GM23338 (cell line): ENCODE results near the gene MYLK3. TPM values are rescaled to one million over a fixed set of nuclear protein-coding genes. Genes with fewer than 3 reads are reported as not detected.

ENCODE experiments used
- ATAC-seq: fragments of 200-7000 bp; cut with Tn5 transposase; 3 replicates; pipeline ENCODE4 v1.9.1; 2020
- DNase-seq: peaks from one replicate; pipeline ENCODE4 v3.0.0-alpha.2; 2015; ENCODE audit warnings: low spot score
- H2AFZ ChIP-seq: fragments of 200-600 bp; sonication (generic); 2 replicates; pipeline ENCODE4 v1.8.0; 2016; ENCODE audit warnings: antibody characterized with exemption, mild to moderate bottlenecking, moderate library complexity
- H3F3A ChIP-seq: fragments of 200-600 bp; sonication (generic); replicated peaks from 2 replicates; pipeline ENCODE4 v1.8.0; 2017; ENCODE audit warnings: antibody characterized with exemption, mixed run types, low read depth
- H3K27ac ChIP-seq: fragments of 200-600 bp; sonication (generic); 2 replicates; pipeline ENCODE4 v1.6.1; 2016; ENCODE audit warnings: low read depth
- H3K27me3 ChIP-seq: fragments of 200-600 bp; sonication (generic); 2 replicates; pipeline ENCODE4 v1.8.0; 2016; ENCODE audit warnings: mild to moderate bottlenecking, mixed run types, moderate library complexity; ENCODE audit not compliant: insufficient read depth
- H3K36me3 ChIP-seq: fragments of 200-600 bp; sonication (generic); 2 replicates; pipeline ENCODE4 v1.8.0; 2016; ENCODE audit warnings: mild to moderate bottlenecking; ENCODE audit not compliant: insufficient read depth
- H3K4me1 ChIP-seq: fragments of 200-600 bp; sonication (generic); 2 replicates; pipeline ENCODE4 v1.8.0; 2016; ENCODE audit warnings: mild to moderate bottlenecking, moderate library complexity; ENCODE audit not compliant: insufficient read depth
- H3K4me2 ChIP-seq: fragments of 200-600 bp; sonication (generic); 2 replicates; pipeline ENCODE4 v1.7.1; 2017; ENCODE audit warnings: mixed run types
- H3K4me3 ChIP-seq: fragments of 200-600 bp; sonication (generic); 2 replicates; pipeline ENCODE4 v1.6.1; 2016; ENCODE audit warnings: mixed run types
- H3K79me2 ChIP-seq: fragments of 200-600 bp; sonication (generic); replicated peaks from 2 replicates; pipeline ENCODE4 v1.8.0; 2017; ENCODE audit warnings: mild to moderate bottlenecking; ENCODE audit not compliant: insufficient read depth
- H3K9me2 ChIP-seq: fragments of 200-600 bp; sonication (generic); 2 replicates; pipeline ENCODE4 v1.8.0; 2017; ENCODE audit not compliant: insufficient read depth
- H4K20me1 ChIP-seq: fragments of 200-600 bp; sonication (generic); replicated peaks from 2 replicates; pipeline ENCODE4 v1.8.0; 2017; ENCODE audit warnings: mild to moderate bottlenecking; ENCODE audit not compliant: insufficient read depth
- H3K27ac Mint-ChIP-seq: 2 replicates; pipeline ENCODE4 v1.8.0; 2020; ENCODE audit warnings: inconsistent platforms, mild to moderate bottlenecking, moderate library complexity, mixed read lengths
- H3K27me3 Mint-ChIP-seq: 3 replicates; pipeline ENCODE4 v1.8.0; 2022; ENCODE audit warnings: low read depth, mild to moderate bottlenecking, moderate library complexity, mixed read lengths, inconsistent platforms; ENCODE audit not compliant: insufficient read depth, poor library complexity
- H3K36me3 Mint-ChIP-seq: 3 replicates; pipeline ENCODE4 v1.8.0; 2021; ENCODE audit warnings: low read depth, mild to moderate bottlenecking, inconsistent platforms, moderate library complexity, mixed read lengths
- H3K4me1 Mint-ChIP-seq: 3 replicates; pipeline ENCODE4 v1.8.0; 2020; ENCODE audit warnings: mild to moderate bottlenecking, inconsistent platforms, mixed read lengths
- H3K4me3 Mint-ChIP-seq: 3 replicates; pipeline ENCODE4 v1.8.0; 2021; ENCODE audit warnings: moderate library complexity, mild to moderate bottlenecking, inconsistent platforms, mixed read lengths
- H3K9me3 Mint-ChIP-seq: 3 replicates; pipeline ENCODE4 v1.8.0; 2020; ENCODE audit warnings: moderate library complexity, mild to moderate bottlenecking, inconsistent platforms, mixed read lengths
- CREB1 ChIP-seq: fragments of 250-450 bp; sonication (Bioruptor Pico); IDR thresholded peaks from 2 replicates; pipeline ENCODE4 v1.5.0; 2020; ENCODE audit warnings: low read depth, mild to moderate bottlenecking, moderate library complexity
- CTCF ChIP-seq, 2 experiments: fragments of 200-600 bp in 1 of 2; sonication (generic) in 1 of 2; conservative IDR thresholded peaks; 2 replicates each; pipeline versions ENCODE4 v1.5.1 to v1.6.1; 2016 to 2017; ENCODE audit warnings: antibody characterized with exemption in 2 of 2, low read depth in 2 of 2, mild to moderate bottlenecking in 2 of 2, moderate library complexity in 1 of 2
- EZH2 ChIP-seq: fragments of 200-600 bp; sonication (generic); IDR thresholded peaks from one replicate; pipeline ENCODE4 v1.8.0; 2017; ENCODE audit warnings: antibody characterized with exemption, mild to moderate bottlenecking, low read depth; ENCODE audit not compliant: unreplicated experiment
- EZH2phosphoT487 ChIP-seq: fragments of 200-600 bp; sonication (generic); IDR thresholded peaks from one replicate; pipeline ENCODE4 v1.8.1; 2018; ENCODE audit warnings: antibody characterized with exemption; ENCODE audit not compliant: unreplicated experiment
- JUNB ChIP-seq: IDR thresholded peaks from one replicate; pipeline ENCODE4 v1.6.1; 2016; ENCODE audit warnings: antibody characterized with exemption; ENCODE audit not compliant: unreplicated experiment
- NANOG ChIP-seq: IDR thresholded peaks from 2 replicates; pipeline ENCODE4 v1.6.1; 2016; ENCODE audit warnings: antibody characterized with exemption, borderline replicate concordance
- POLR2AphosphoS5 ChIP-seq: IDR thresholded peaks from 2 replicates; pipeline ENCODE4 v1.6.1; 2016; ENCODE audit warnings: antibody characterized with exemption, low read depth
- STAT1 ChIP-seq: IDR thresholded peaks from one replicate; pipeline ENCODE4 v1.6.1; 2016; ENCODE audit warnings: antibody characterized with exemption; ENCODE audit not compliant: unreplicated experiment
- ZNF114 ChIP-seq: fragments of 250-450 bp; sonication (Bioruptor Pico); IDR thresholded peaks from 2 replicates; pipeline ENCODE4 v1.5.0; 2020; ENCODE audit warnings: mild to moderate bottlenecking, moderate library complexity
- ZNF331 ChIP-seq: fragments of 250-450 bp; sonication (Bioruptor Pico); IDR thresholded peaks from 2 replicates; pipeline ENCODE4 v1.5.0; 2020; ENCODE audit warnings: low read depth, mild to moderate bottlenecking, moderate library complexity
- polyA plus RNA-seq: library from polyadenylated mRNA; unstranded; fragments of >200 nt; fragmentation: Nextera tagmentation; extraction: Ambion mirVana; gene quantifications from 2 replicates; pipeline ENCODE4 v1.2.1, GENCODE V29; 2016
- total RNA-seq: library from RNA; depleted of rRNA; stranded (reverse); fragments of >200 nt; shearing (Covaris generic); gene quantifications from 2 replicates; pipeline ENCODE4 v1.2.3, GENCODE V29; 2014
- TF ChIP-seq, protein P1 (sequence below): IDR thresholded peaks from one replicate; pipeline ENCODE4 v1.6.1; 2018; ENCODE audit warnings: antibody characterized with exemption; ENCODE audit not compliant: unreplicated experiment
- TF ChIP-seq, protein P2 (sequence below): IDR thresholded peaks from 2 replicates; pipeline ENCODE4 v1.6.1; 2016; ENCODE audit warnings: antibody characterized with exemption

Gene MYLK3
- total and polyA plus RNA-seq, 2 experiments from 2014 or later, result 0.18 to 0.63 TPM

GRCh38 chr16:46763147-46763546 is 15.0 kb upstream of the MYLK3 start:
- H3K27ac Mint-ChIP-seq, result no peak overlapping the region
- ATAC-seq (no peak; the same call in 2 of the 3 replicates), DNase-seq (no peak)
- H3K36me3 ChIP-seq, result no peaks in the 10 kb centered on the region
- no peaks in the 10 kb centered on the region for H3K9me2 ChIP-seq
- TF ChIP-seq ZNF114 (CRISPR knock-in tag) (no peak), ZNF331 (no peak)
- H3K27me3 ChIP-seq, result no peaks in the 10 kb centered on the region
- H3K4me1 Mint-ChIP-seq, result peaks cover 5% of the 10 kb centered on the region; the same call in 2 of the 3 replicates
- no peaks in the 10 kb centered on the region for H3F3A ChIP-seq
- H3K4me1 ChIP-seq, result no peaks in the 10 kb centered on the region
- H3K36me3 Mint-ChIP-seq, result no peaks in the 10 kb centered on the region
- H4K20me1 ChIP-seq, result no peaks in the 10 kb centered on the region
- H3K79me2 ChIP-seq, result no peaks in the 10 kb centered on the region
- peaks cover 1% of the 10 kb centered on the region for H3K27me3 Mint-ChIP-seq
- no peaks in the 10 kb centered on the region; the same call in 2 of the 3 replicates for H3K9me3 Mint-ChIP-seq
- no peak overlapping the region for H3K4me3 Mint-ChIP-seq
- peak overlapping the region; percentile 72; the same call in 1 of the 2 replicates for H2AFZ ChIP-seq
- H3K27ac ChIP-seq, result no peak overlapping the region
- H3K4me2 ChIP-seq, result no peak overlapping the region
- H3K4me3 ChIP-seq, result no peak overlapping the region

DNA sequence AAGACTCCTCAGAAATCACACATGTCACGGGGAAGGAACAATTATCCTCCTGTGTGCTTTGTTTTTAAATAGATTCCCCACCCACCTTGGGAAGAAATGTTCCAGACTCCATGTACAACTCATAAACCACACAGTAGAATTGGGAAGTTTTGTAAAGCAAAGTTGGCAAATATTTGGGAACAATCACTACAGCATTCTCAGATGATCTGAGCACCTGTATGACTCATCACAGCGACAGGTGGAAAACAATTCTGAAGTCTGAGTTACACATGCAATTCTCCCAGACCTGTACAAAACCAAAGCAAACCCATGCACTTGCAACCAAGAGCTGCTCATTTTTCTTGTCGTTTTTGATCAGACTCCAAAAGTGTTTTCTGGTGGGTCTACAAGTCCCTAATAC is 14.4 kb upstream of the MYLK3 start:
- no peaks in the 10 kb centered on the region for H3K27me3 ChIP-seq
- TF ChIP-seq EZH2phosphoT487 (no peak), CREB1 (no peak), CTCF (conservative IDR thresholded peaks at IDR 0.05; ENCODE audit: low read depth in 2 of 2) (no peak), EZH2 (no peak), ZNF331 (no peak), POLR2AphosphoS5 (no peak), STAT1 (no peak), JUNB (no peak), NANOG (no peak)
- TF ChIP-seq, protein P1, sequence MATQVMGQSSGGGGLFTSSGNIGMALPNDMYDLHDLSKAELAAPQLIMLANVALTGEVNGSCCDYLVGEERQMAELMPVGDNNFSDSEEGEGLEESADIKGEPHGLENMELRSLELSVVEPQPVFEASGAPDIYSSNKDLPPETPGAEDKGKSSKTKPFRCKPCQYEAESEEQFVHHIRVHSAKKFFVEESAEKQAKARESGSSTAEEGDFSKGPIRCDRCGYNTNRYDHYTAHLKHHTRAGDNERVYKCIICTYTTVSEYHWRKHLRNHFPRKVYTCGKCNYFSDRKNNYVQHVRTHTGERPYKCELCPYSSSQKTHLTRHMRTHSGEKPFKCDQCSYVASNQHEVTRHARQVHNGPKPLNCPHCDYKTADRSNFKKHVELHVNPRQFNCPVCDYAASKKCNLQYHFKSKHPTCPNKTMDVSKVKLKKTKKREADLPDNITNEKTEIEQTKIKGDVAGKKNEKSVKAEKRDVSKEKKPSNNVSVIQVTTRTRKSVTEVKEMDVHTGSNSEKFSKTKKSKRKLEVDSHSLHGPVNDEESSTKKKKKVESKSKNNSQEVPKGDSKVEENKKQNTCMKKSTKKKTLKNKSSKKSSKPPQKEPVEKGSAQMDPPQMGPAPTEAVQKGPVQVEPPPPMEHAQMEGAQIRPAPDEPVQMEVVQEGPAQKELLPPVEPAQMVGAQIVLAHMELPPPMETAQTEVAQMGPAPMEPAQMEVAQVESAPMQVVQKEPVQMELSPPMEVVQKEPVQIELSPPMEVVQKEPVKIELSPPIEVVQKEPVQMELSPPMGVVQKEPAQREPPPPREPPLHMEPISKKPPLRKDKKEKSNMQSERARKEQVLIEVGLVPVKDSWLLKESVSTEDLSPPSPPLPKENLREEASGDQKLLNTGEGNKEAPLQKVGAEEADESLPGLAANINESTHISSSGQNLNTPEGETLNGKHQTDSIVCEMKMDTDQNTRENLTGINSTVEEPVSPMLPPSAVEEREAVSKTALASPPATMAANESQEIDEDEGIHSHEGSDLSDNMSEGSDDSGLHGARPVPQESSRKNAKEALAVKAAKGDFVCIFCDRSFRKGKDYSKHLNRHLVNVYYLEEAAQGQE, result no peak
- TF ChIP-seq, protein P2, sequence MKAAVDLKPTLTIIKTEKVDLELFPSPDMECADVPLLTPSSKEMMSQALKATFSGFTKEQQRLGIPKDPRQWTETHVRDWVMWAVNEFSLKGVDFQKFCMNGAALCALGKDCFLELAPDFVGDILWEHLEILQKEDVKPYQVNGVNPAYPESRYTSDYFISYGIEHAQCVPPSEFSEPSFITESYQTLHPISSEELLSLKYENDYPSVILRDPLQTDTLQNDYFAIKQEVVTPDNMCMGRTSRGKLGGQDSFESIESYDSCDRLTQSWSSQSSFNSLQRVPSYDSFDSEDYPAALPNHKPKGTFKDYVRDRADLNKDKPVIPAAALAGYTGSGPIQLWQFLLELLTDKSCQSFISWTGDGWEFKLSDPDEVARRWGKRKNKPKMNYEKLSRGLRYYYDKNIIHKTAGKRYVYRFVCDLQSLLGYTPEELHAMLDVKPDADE, result no peak

More for the DNA sequence above, 14.4 kb upstream of the MYLK3 start:
- Histone ChIP-seq H3K4me3 (no peak overlapping the region), H3K4me2 (no peak overlapping the region), H3K79me2 (no peaks in the 10 kb centered on the region), H3F3A (no peaks in the 10 kb centered on the region), H3K9me2 (no peaks in the 10 kb centered on the region), H3K27ac (no peak overlapping the region), H3K4me1 (no peaks in the 10 kb centered on the region), H2AFZ (peak overlapping the region; percentile 43; the same call in 1 of the 2 replicates), H3K36me3 (no peaks in the 10 kb centered on the region), H4K20me1 (no peaks in the 10 kb centered on the region)
- H3K27me3 Mint-ChIP-seq, result peaks cover 4% of the 10 kb centered on the region
- no peak for DNase-seq
- no peak overlapping the region for H3K27ac Mint-ChIP-seq
- no peak overlapping the region for H3K4me3 Mint-ChIP-seq
- ATAC-seq, result no peak
- peaks cover 9% of the 10 kb centered on the region for H3K4me1 Mint-ChIP-seq
- no peaks in the 10 kb centered on the region; the same call in 2 of the 3 replicates for H3K9me3 Mint-ChIP-seq
- H3K36me3 Mint-ChIP-seq, result no peaks in the 10 kb centered on the region
